Measurements from ENCODE around the gene VPS33A. TPM values are rescaled to one million over a fixed set of nuclear protein-coding genes. Genes with fewer than 3 reads are reported as not detected.
A peak's percentile ranks its signal among the peaks of the same experiment; 100 is the strongest.

Gene VPS33A
- polyA plus RNA-seq, 1 experiment: 22.7 TPM

GRCh38 chr12:122283680-122284079 lies 17.4 kb upstream of the VPS33A start:
- no peaks in the 10 kb centered on the region for H3K9me3 ChIP-seq (ENCODE audit: control insufficient read depth, insufficient read depth, low read length)
- TF ChIP-seq, protein P1, sequence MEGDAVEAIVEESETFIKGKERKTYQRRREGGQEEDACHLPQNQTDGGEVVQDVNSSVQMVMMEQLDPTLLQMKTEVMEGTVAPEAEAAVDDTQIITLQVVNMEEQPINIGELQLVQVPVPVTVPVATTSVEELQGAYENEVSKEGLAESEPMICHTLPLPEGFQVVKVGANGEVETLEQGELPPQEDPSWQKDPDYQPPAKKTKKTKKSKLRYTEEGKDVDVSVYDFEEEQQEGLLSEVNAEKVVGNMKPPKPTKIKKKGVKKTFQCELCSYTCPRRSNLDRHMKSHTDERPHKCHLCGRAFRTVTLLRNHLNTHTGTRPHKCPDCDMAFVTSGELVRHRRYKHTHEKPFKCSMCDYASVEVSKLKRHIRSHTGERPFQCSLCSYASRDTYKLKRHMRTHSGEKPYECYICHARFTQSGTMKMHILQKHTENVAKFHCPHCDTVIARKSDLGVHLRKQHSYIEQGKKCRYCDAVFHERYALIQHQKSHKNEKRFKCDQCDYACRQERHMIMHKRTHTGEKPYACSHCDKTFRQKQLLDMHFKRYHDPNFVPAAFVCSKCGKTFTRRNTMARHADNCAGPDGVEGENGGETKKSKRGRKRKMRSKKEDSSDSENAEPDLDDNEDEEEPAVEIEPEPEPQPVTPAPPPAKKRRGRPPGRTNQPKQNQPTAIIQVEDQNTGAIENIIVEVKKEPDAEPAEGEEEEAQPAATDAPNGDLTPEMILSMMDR (IDR thresholded peaks at IDR 0.05; ENCODE audit: low read depth, low read length): no peak
- H3K27ac ChIP-seq (ENCODE audit: low read depth, low read length): no peak overlapping the region
- H3K27me3 ChIP-seq (ENCODE audit: control insufficient read depth, insufficient read depth, low read length): no peaks in the 10 kb centered on the region
- no peak overlapping the region for H3K4me3 ChIP-seq (ENCODE audit: low read depth, low read length)
- no peak for DNase-seq (ENCODE audit: low read depth, low spot score)
- ChIA-PET POLR2A (no interaction called here), CTCF (interaction anchor here (2.7 kb wide), 1 partner anchor 72 kb away, joined by 15 read pairs; no protein-coding TSS in a partner anchor)

GRCh38 chr12:122282061-122282460 lies 15.8 kb upstream of the VPS33A start:
- TF ChIP-seq, protein P1 (IDR thresholded peaks at IDR 0.05; ENCODE audit: low read depth, low read length): 0 out of 2 replicates have a peak, but pooled peaks have one; percentile 7

GRCh38 chr12:122276242-122276641 lies 9.9 kb upstream of the VPS33A start:
- DNase-seq (ENCODE audit: low read depth, low spot score): no peak
- no peak overlapping the region for H3K27ac ChIP-seq (ENCODE audit: low read depth, low read length)
- TF ChIP-seq, protein P1 (IDR thresholded peaks at IDR 0.05; ENCODE audit: low read depth, low read length): no peak
- ChIA-PET CTCF (no interaction called here), POLR2A (no interaction called here)
- no peaks in the 10 kb centered on the region for H3K9me3 ChIP-seq (ENCODE audit: control insufficient read depth, insufficient read depth, low read length)
- H3K27me3 ChIP-seq (ENCODE audit: control insufficient read depth, insufficient read depth, low read length): no peaks in the 10 kb centered on the region
- no peak overlapping the region for H3K4me3 ChIP-seq (ENCODE audit: low read depth, low read length)

More at GRCh38 chr12:122282061-122282460, 15.8 kb upstream of the VPS33A start:
- DNase-seq (ENCODE audit: low read depth, low spot score): peak; percentile 45
- H3K27ac ChIP-seq (ENCODE audit: low read depth, low read length): peak overlapping the region; percentile 54
- ChIA-PET CTCF (interaction anchor here (2.7 kb wide), 1 partner anchor 74 kb away, joined by 15 read pairs; no protein-coding TSS in a partner anchor), POLR2A (no interaction called here)
- no peaks in the 10 kb centered on the region for H3K27me3 ChIP-seq (ENCODE audit: control insufficient read depth, insufficient read depth, low read length)
- no peaks in the 10 kb centered on the region for H3K9me3 ChIP-seq (ENCODE audit: control insufficient read depth, insufficient read depth, low read length)
- H3K4me3 ChIP-seq (ENCODE audit: low read depth, low read length): no peak overlapping the region

- H3K27ac ChIP-seq (ENCODE audit: low read depth, low read length): no peak overlapping the region
- POLR2A ChIA-PET: no interaction called here
- no peaks in the 10 kb centered on the region for H3K9me3 ChIP-seq (ENCODE audit: control insufficient read depth, insufficient read depth, low read length)
- TF ChIP-seq, protein P1 (IDR thresholded peaks at IDR 0.05; ENCODE audit: low read depth, low read length): no peak
- CTCF ChIA-PET: no interaction called here
- H3K4me3 ChIP-seq (ENCODE audit: low read depth, low read length): no peak overlapping the region
- DNase-seq (ENCODE audit: low read depth, low spot score): no peak
- no peaks in the 10 kb centered on the region for H3K27me3 ChIP-seq (ENCODE audit: control insufficient read depth, insufficient read depth, low read length)
Measured at GRCh38 chr12:122275459-122275858, 9.2 kb upstream of the VPS33A start.

GRCh38 chr12:122265886-122266229 lies 436 bp downstream of the VPS33A start:
- Histone ChIP-seq H3K9me3 (ENCODE audit: control insufficient read depth, insufficient read depth, low read length) (peaks cover 3% of the 10 kb centered on the region; the same call in 1 of the 2 replicates), H3K4me3 (ENCODE audit: low read depth, low read length) (peak overlapping the region; percentile 93), H3K27ac (ENCODE audit: low read depth, low read length) (peak overlapping the region; percentile 84), H3K27me3 (ENCODE audit: control insufficient read depth, insufficient read depth, low read length) (no peaks in the 10 kb centered on the region)
- no peak for DNase-seq (ENCODE audit: low read depth, low spot score)
- TF ChIP-seq, protein P1 (IDR thresholded peaks at IDR 0.05; ENCODE audit: low read depth, low read length): no peak
- CTCF ChIA-PET: no interaction called here
- POLR2A ChIA-PET: no interaction called here

All from AG04450 (cell line).